H9 (cell line): Measurements from ENCODE around the gene WDR81. TPM values are rescaled to one million over a fixed set of nuclear protein-coding genes. Genes with fewer than 3 reads are reported as not detected.

ENCODE experiments used
- DNase-seq: peaks from one replicate; pipeline ENCODE4 v3.0.0-alpha.2; 2017
- H2AFZ ChIP-seq: one replicate; pipeline ENCODE4 v1.6.1; 2013; ENCODE audit warnings: mild to moderate bottlenecking, low read length, control low read depth, moderate library complexity
- H2AK5ac ChIP-seq: 2 replicates; pipeline ENCODE4 v1.6.1; 2013; ENCODE audit warnings: low read length, control low read depth, mixed read lengths; ENCODE audit not compliant: insufficient read length
- H2BK120ac ChIP-seq: one replicate; pipeline ENCODE4 v1.6.1; 2013; ENCODE audit warnings: low read depth, mild to moderate bottlenecking, low read length, control low read depth, inconsistent platforms; ENCODE audit not compliant: poor library complexity, severe bottlenecking
- H2BK12ac ChIP-seq: 2 replicates; pipeline ENCODE4 v1.6.1; 2013; ENCODE audit warnings: low read length, control low read depth, mixed read lengths, low read depth; ENCODE audit not compliant: insufficient read length
- H2BK15ac ChIP-seq: 2 replicates; pipeline ENCODE4 v1.6.1; 2013; ENCODE audit warnings: low read depth, low read length, control low read depth
- H2BK20ac ChIP-seq: one replicate; pipeline ENCODE4 v1.6.1; 2013; ENCODE audit warnings: low read depth, mild to moderate bottlenecking, low read length, control low read depth, inconsistent platforms; ENCODE audit not compliant: poor library complexity, severe bottlenecking
- H2BK5ac ChIP-seq: 2 replicates; pipeline ENCODE4 v1.6.1; 2013; ENCODE audit warnings: low read length, control low read depth, mixed read lengths; ENCODE audit not compliant: insufficient read length
- H3K14ac ChIP-seq: 2 replicates; pipeline ENCODE4 v1.6.1; 2013; ENCODE audit warnings: low read length, control low read depth; ENCODE audit not compliant: insufficient read depth
- H3K18ac ChIP-seq: 2 replicates; pipeline ENCODE4 v1.6.1; 2013; ENCODE audit warnings: low read depth, mild to moderate bottlenecking, mixed read lengths, low read length, control low read depth; ENCODE audit not compliant: insufficient read length
- H3K23ac ChIP-seq: 2 replicates; pipeline ENCODE4 v1.6.1; 2013; ENCODE audit warnings: low read length, control low read depth, mixed read lengths, low read depth; ENCODE audit not compliant: insufficient read length
- H3K23me2 ChIP-seq: 2 replicates; pipeline ENCODE4 v1.6.1; 2013; ENCODE audit warnings: low read depth, mild to moderate bottlenecking, mixed read lengths, low read length, control low read depth; ENCODE audit not compliant: insufficient read length, poor library complexity, severe bottlenecking
- H3K27ac ChIP-seq: 2 replicates; pipeline ENCODE4 v1.5.1; 2013; ENCODE audit warnings: low read length, control low read depth, mixed read lengths, low read depth; ENCODE audit not compliant: insufficient read length
- H3K27me3 ChIP-seq: 2 replicates; pipeline ENCODE4 v1.6.1; 2013; ENCODE audit warnings: low read length, control low read depth, inconsistent platforms; ENCODE audit not compliant: insufficient read depth
- H3K4ac ChIP-seq: 2 replicates; pipeline ENCODE4 v1.6.1; 2013; ENCODE audit warnings: low read depth, mild to moderate bottlenecking, control low read depth, inconsistent platforms, low read length, moderate library complexity
- H3K4me1 ChIP-seq: 2 replicates; pipeline ENCODE4 v1.6.1; 2013; ENCODE audit warnings: low read length, control low read depth, inconsistent platforms; ENCODE audit not compliant: insufficient read depth
- H3K4me2 ChIP-seq: 2 replicates; pipeline ENCODE4 v1.6.1; 2013; ENCODE audit warnings: low read length, control low read depth, mixed read lengths; ENCODE audit not compliant: insufficient read length, insufficient read depth
- H3K56ac ChIP-seq: 2 replicates; pipeline ENCODE4 v1.6.1; 2013; ENCODE audit warnings: low read depth, mild to moderate bottlenecking, mixed read lengths, low read length, control low read depth; ENCODE audit not compliant: insufficient read length
- H3K79me1 ChIP-seq: 2 replicates; pipeline ENCODE4 v1.6.1; 2013; ENCODE audit warnings: low read depth, mild to moderate bottlenecking, moderate library complexity, low read length, control low read depth, inconsistent platforms; ENCODE audit not compliant: insufficient read depth, poor library complexity, severe bottlenecking
- H3K79me2 ChIP-seq: 2 replicates; pipeline ENCODE4 v1.6.1; 2013; ENCODE audit warnings: low read length, control low read depth, inconsistent platforms; ENCODE audit not compliant: insufficient read depth
- H3K9ac ChIP-seq: 2 replicates; pipeline ENCODE4 v1.6.1; 2013; ENCODE audit warnings: low read length, control low read depth, mixed read lengths; ENCODE audit not compliant: insufficient read length; ENCODE audit errors: extremely low read depth
- H3K9me3 ChIP-seq: one replicate; pipeline ENCODE4 v1.6.1; 2013; ENCODE audit warnings: low read depth, low read length, inconsistent platforms; ENCODE audit not compliant: control insufficient read depth
- H3T11ph ChIP-seq: one replicate; pipeline ENCODE4 v1.6.1; 2013; ENCODE audit warnings: mild to moderate bottlenecking, low read length, control low read depth, inconsistent platforms
- H4K20me1 ChIP-seq: one replicate; pipeline ENCODE4 v1.6.1; 2013; ENCODE audit not compliant: control insufficient read depth, insufficient read length, insufficient read depth
- H4K5ac ChIP-seq: 2 replicates; pipeline ENCODE4 v1.6.1; 2013; ENCODE audit warnings: low read depth, mild to moderate bottlenecking, mixed read lengths, low read length, control low read depth; ENCODE audit not compliant: insufficient read length
- H4K8ac ChIP-seq: replicated peaks from 2 replicates; pipeline ENCODE4 v1.6.1; 2013; ENCODE audit warnings: low read length, control low read depth, mixed read lengths, low read depth; ENCODE audit not compliant: insufficient read length
- H4K91ac ChIP-seq: 2 replicates; pipeline ENCODE4 v1.6.1; 2013; ENCODE audit warnings: low read depth, mild to moderate bottlenecking, moderate library complexity, mixed read lengths, low read length, control low read depth; ENCODE audit not compliant: insufficient read length
- H3K27ac Mint-ChIP-seq, 3 experiments: 2 replicates in 2 of 3; 3 replicates in 1 of 3; pipeline ENCODE4 v1.8.0; 2020 to 2021; ENCODE audit warnings: mixed read lengths in 3 of 3, mild to moderate bottlenecking in 1 of 3, moderate library complexity in 1 of 3
- H3K27me3 Mint-ChIP-seq: 2 replicates; pipeline ENCODE4 v1.8.0; 2021; ENCODE audit warnings: low read depth, mild to moderate bottlenecking, moderate library complexity, mixed read lengths
- H3K36me3 Mint-ChIP-seq, 3 experiments: 2 replicates in 2 of 3; 3 replicates in 1 of 3; pipeline ENCODE4 v1.8.0; 2020 to 2021; ENCODE audit warnings: low read depth in 3 of 3, mixed read lengths in 3 of 3; ENCODE audit not compliant: insufficient read depth in 1 of 3
- H3K4me1 Mint-ChIP-seq, 2 experiments: 2 replicates each; pipeline ENCODE4 v1.8.0; 2020; ENCODE audit warnings: mixed read lengths in 2 of 2
- H3K4me3 Mint-ChIP-seq, 2 experiments: 2 replicates in 1 of 2; 3 replicates in 1 of 2; pipeline ENCODE4 v1.8.0; 2020 to 2021; ENCODE audit warnings: mild to moderate bottlenecking in 2 of 2, mixed read lengths in 2 of 2, moderate library complexity in 1 of 2
- H3K9me3 Mint-ChIP-seq, 2 experiments: 2 replicates in 1 of 2; 3 replicates in 1 of 2; pipeline ENCODE4 v1.8.0; 2020; ENCODE audit warnings: mild to moderate bottlenecking in 2 of 2, mixed read lengths in 2 of 2, moderate library complexity in 1 of 2
- WGBS: extraction: QIAGEN DNeasy Blood & Tissue Kit; methylation state at CpG from one replicate; pipeline ENCODE4 v1.1.7; 2013; ENCODE audit warnings: missing lambda C conversion rate, low lambda C conversion rate, mixed read lengths; ENCODE audit not compliant: insufficient read length; ENCODE audit errors: extremely low coverage; 5-methylcytosine and 5-hydroxymethylcytosine counted together
- total RNA-seq: library from RNA; stranded (reverse); gene quantifications from 2 replicates; pipeline ENCODE4 v1.2.1, GENCODE V29; 2021
- TF ChIP-seq, protein P1 (sequence below): fragments of 200-600 bp; sonication (generic); conservative IDR thresholded peaks from 3 replicates; pipeline ENCODE4 v1.8.0; 2021; ENCODE audit warnings: antibody characterized with exemption, mild to moderate bottlenecking

Gene WDR81
- total RNA-seq, 1 experiment from 2014 or later, result 20.2 TPM

DNA sequence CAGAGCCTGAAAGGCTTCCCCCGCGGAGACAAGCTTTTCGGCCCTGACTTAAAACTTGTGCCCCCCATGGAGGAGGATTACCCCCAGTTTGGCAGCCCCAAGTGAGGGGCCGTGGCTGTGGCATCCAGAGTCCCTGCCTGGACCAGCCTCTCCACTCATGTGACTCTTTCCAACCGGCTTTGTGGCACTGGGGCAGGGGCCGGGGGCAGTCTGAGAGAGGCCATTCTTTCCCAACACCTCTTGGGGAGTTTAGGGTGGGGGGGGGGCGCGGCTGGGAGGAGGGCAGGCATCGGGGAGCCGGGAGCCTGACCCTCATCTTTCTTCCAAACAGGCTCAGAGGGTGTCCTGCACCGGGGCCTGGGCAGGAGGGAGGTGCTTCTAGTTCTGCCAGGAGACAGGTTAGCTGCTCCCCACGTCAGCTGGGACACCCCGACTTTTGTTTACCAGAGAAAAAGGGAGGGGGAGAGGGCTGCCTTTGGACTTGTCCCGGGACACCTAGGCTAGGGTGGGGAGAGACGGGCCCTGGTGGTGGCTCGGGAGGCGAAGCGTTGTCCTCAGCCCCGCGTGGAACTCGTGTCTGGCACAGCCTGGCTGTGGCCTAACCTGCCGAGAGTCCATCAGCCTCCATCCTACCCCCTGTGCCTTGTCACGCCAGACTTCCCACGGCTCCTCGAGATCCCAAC, 30.1 kb downstream of the WDR81 start:
- Histone ChIP-seq H3K27me3 (no peaks in the 10 kb centered on the region), H4K20me1 (no peaks in the 10 kb centered on the region), H2BK12ac (no peak overlapping the region), H3K23ac (no peak overlapping the region), H3K4me1 (no peaks in the 10 kb centered on the region), H2BK15ac (no peak overlapping the region), H4K91ac (no peak overlapping the region), H3K27ac (no peak overlapping the region), H2AK5ac (no peak overlapping the region), H2BK120ac (no peak overlapping the region), H3K4me2 (no peak overlapping the region), H4K8ac (no peak overlapping the region), H3K79me1 (no peaks in the 10 kb centered on the region), H3K56ac (no peak overlapping the region), H3K79me2 (no peaks in the 10 kb centered on the region), H3K14ac (no peak overlapping the region; the same call in 1 of the 2 replicates), H3K23me2 (no peaks in the 10 kb centered on the region), H3K4ac (no peak overlapping the region), H2BK5ac (no peak overlapping the region), H3K18ac (no peak overlapping the region), H3K9ac (no peak overlapping the region), H3T11ph (no peak overlapping the region), H2BK20ac (no peak overlapping the region), H4K5ac (no peak overlapping the region), H3K9me3 (no peaks in the 10 kb centered on the region), H2AFZ (no peak overlapping the region)
- TF ChIP-seq, protein P1, sequence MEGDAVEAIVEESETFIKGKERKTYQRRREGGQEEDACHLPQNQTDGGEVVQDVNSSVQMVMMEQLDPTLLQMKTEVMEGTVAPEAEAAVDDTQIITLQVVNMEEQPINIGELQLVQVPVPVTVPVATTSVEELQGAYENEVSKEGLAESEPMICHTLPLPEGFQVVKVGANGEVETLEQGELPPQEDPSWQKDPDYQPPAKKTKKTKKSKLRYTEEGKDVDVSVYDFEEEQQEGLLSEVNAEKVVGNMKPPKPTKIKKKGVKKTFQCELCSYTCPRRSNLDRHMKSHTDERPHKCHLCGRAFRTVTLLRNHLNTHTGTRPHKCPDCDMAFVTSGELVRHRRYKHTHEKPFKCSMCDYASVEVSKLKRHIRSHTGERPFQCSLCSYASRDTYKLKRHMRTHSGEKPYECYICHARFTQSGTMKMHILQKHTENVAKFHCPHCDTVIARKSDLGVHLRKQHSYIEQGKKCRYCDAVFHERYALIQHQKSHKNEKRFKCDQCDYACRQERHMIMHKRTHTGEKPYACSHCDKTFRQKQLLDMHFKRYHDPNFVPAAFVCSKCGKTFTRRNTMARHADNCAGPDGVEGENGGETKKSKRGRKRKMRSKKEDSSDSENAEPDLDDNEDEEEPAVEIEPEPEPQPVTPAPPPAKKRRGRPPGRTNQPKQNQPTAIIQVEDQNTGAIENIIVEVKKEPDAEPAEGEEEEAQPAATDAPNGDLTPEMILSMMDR, result no peak
- no peak overlapping the region for H3K4me3 Mint-ChIP-seq
- WGBS, result no CpG with 5 or more reads among the region's 25 CpGs
- H3K27ac Mint-ChIP-seq, result no peak overlapping the region
- H3K4me1 Mint-ChIP-seq, result peaks cover 23 to 28% of the 10 kb centered on the region in 2 experiments
- no peaks in the 10 kb centered on the region; the same call in none of the 2 replicates for H3K27me3 Mint-ChIP-seq
- DNase-seq, result no peak
- H3K36me3 Mint-ChIP-seq, result no peaks in the 10 kb centered on the region
- H3K9me3 Mint-ChIP-seq, result no peaks in the 10 kb centered on the region
